HG02973 (cell line): ENCODE measurements around the gene PHLDB2.
A peak's percentile ranks its signal among the peaks of the same experiment; 100 is the strongest.

Source experiments
- ATAC-seq: cut with Tn5 transposase; IDR thresholded peaks from one replicate; pipeline ENCODE4 v1.9.1; 2021; ENCODE audit warnings: moderate library complexity; ENCODE audit not compliant: unreplicated experiment

Gene PHLDB2

GRCh38 chr3:111956995-111957734 is 98.1 kb downstream of the PHLDB2 start:
- no peak for ATAC-seq

- no peak for ATAC-seq
Observed at GRCh38 chr3:111961461-111962164, 102.5 kb downstream of the PHLDB2 start.

- no peak for ATAC-seq
Observed at GRCh38 chr3:111963424-111963823, 104.4 kb downstream of the PHLDB2 start.

- ATAC-seq, result no peak
Observed at GRCh38 chr3:111965484-111965883, 106.4 kb downstream of the PHLDB2 start.

GRCh38 chr3:111967068-111967467 is 108.0 kb downstream of the PHLDB2 start:
- ATAC-seq, result no peak

GRCh38 chr3:111967651-111968274 is 108.7 kb downstream of the PHLDB2 start:
- ATAC-seq, result peak; percentile 95

GRCh38 chr3:111968319-111969054 is 109.4 kb downstream of the PHLDB2 start:
- ATAC-seq, result no peak

- ATAC-seq, result no peak
Observed at GRCh38 chr3:111970376-111970775, 111.3 kb downstream of the PHLDB2 start.

- no peak for ATAC-seq
Observed at GRCh38 chr3:111971533-111972130, 112.6 kb downstream of the PHLDB2 start.

- no peak for ATAC-seq
Observed at GRCh38 chr3:111972891-111973290, 113.8 kb downstream of the PHLDB2 start.

GRCh38 chr3:111975131-111975530 is 116.1 kb downstream of the PHLDB2 start:
- ATAC-seq, result no peak

- ATAC-seq, result no peak
Observed at GRCh38 chr3:111976254-111976653, 117.2 kb downstream of the PHLDB2 start.

- peak; percentile 87 for ATAC-seq
Observed at GRCh38 chr3:111978583-111979433, 119.7 kb downstream of the PHLDB2 start, which contains the start of gene ABHD10. Gene ABHD10 (plus strand): TSS chr3:111979026. CDS start chr3:111979062, 36 bp downstream.

GRCh38 chr3:111979434-111980038 is 120.5 kb downstream of the PHLDB2 start:
- peak; percentile 57 for ATAC-seq

GRCh38 chr3:111980716-111981456 is 121.8 kb downstream of the PHLDB2 start:
- ATAC-seq, result no peak

GRCh38 chr3:111981457-111981763 is 122.3 kb downstream of the PHLDB2 start:
- ATAC-seq, result no peak

- no peak for ATAC-seq
Observed at GRCh38 chr3:111984636-111985298, 125.7 kb downstream of the PHLDB2 start.

- no peak for ATAC-seq
Observed at GRCh38 chr3:111986800-111987199, 127.7 kb downstream of the PHLDB2 start.
